Measurements from ENCODE around the gene C1QTNF9B. TPM values are rescaled to one million over a fixed set of nuclear protein-coding genes. Genes with fewer than 3 reads are reported as not detected.

Gene C1QTNF9B
- total and polyA plus RNA-seq, 2 of the 8 experiments (the other 6 are each of a cell fraction or from before 2014, with no cell fraction given), result 0.11 TPM; not detected in 1

DNA sequence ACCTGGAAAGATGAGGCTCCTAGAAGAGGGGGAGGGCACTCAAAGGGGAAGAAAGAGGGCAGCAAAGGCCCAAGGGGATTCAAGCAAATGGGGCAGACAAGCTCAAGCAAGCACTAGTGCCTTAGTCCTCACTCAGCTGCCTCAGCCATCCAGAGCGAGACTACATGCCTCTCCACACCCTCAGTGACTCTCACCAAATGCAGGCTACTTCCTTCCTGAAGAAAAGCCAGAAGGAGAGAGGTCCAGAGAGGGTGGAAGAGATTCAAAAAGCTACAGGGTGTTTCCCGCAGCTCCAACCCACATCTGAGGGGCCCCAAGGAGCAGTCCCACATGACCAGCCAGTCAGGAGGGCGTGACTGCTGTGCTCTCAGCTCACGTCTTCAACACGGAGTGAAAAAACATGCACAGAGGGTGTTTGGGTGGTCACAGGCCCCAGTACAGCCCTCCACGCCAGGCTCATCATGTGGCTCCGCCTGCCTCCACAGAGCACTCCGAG lies 48.6 kb downstream of the C1QTNF9B start (continued):
- TF ChIP-seq, protein P1, sequence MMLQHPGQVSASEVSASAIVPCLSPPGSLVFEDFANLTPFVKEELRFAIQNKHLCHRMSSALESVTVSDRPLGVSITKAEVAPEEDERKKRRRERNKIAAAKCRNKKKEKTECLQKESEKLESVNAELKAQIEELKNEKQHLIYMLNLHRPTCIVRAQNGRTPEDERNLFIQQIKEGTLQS (IDR thresholded peaks at IDR 0.05; ENCODE audit: insufficient read depth, low read depth, low read length), result no peak
- no peak for TF ChIP-seq CHD1 (IDR thresholded peaks at IDR 0.05; ENCODE audit: low read depth, low read length)
